HG03196 (cell line): ENCODE measurements around the gene WIPF3.
"Not testable (repeated sequence)": the region's sequence is repeated elsewhere in the genome, so short reads cannot be mapped to it uniquely, and the experiment has no call there.

Experiments
- ATAC-seq: cut with Tn5 transposase; IDR thresholded peaks from one replicate; pipeline ENCODE4 v1.9.1; 2021; ENCODE audit not compliant: unreplicated experiment

Gene WIPF3

DNA sequence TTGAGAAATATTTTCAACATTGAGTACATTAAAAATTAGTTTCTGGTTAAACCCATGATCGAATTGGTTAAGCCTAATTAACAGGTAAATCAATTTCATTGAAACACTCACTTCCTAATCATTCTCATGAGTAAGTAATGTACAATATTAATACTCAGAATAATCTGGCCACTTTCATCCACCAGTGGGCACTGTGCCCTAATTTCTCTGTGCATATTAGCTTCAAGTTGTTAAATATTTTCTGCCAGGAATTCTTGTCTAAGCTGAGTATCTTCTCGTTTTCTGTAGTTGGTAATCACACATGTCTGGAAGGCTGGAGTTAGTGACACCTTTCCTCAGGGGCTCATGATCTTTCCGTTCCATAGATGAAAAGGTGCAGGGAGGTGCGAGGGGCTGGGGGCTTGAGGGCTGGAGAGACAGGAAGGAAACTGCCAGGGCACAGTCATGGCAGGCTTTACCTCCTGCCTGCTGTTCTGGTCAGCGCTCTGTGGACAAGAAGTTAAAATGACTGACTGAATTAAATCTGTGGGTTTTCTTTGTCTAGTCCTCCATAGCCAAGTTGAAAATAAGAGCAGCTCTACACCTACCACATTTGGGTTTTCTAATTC is 71.9 kb downstream of the WIPF3 start:
- no peak for ATAC-seq

DNA sequence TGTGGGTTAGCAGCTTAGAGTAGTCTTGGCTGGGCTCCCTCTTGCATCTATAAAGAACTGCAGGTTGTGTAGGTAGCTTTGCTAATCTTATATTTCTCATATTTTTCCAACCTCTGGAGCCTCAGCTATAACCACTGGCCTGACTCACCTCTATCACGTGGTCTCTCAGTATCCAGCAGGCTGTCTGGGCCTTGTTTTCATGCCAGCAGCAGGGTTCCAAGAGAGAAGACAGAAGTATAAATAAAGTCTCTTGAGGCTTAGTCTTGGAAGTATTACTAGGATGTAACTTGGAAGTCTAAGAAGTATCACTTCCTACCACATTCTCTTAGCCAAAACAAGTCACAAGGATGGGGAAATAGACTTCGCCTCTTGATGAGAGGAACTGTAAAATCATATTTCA is 73.3 kb downstream of the WIPF3 start:
- ATAC-seq, result no peak

DNA sequence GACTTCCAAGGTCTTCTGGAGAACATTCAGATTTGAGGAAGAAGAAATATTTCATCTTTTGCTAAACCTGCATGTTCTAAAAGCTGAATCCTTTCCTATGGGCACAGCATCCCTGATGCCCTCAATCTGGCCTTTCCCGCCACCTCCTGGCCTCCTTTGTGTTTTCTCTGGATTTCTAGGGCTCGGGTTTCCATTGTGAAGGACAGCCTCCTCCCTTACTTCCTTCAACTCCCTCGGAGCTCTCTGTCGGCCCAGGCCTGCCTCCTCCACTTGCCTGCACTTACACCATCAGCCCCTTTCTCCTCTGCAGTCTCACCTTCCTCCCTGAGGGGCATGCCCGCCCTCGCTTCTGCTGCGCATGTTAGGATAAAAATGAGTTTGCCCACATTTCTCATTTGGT is 75.4 kb downstream of the WIPF3 start:
- ATAC-seq, result no peak

DNA sequence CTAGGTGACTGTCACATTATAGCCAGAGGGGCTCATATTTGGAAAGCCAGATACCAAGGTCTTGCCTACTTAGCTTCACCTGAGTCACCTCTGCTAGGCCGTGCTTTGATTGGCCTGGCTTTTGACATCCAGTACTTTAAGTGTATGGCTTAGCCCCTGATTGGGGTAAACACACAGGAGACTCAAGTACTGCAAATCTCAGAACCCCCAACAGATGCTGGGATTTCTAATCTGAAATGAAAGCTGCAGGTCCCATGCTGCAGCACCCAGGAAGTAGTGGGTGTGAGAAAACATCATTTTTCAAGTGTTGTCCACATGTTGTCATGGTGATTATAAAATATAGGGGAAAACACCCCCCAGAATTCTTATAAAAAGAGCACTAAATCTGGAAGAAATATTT is 76.2 kb downstream of the WIPF3 start:
- ATAC-seq, result no peak

DNA sequence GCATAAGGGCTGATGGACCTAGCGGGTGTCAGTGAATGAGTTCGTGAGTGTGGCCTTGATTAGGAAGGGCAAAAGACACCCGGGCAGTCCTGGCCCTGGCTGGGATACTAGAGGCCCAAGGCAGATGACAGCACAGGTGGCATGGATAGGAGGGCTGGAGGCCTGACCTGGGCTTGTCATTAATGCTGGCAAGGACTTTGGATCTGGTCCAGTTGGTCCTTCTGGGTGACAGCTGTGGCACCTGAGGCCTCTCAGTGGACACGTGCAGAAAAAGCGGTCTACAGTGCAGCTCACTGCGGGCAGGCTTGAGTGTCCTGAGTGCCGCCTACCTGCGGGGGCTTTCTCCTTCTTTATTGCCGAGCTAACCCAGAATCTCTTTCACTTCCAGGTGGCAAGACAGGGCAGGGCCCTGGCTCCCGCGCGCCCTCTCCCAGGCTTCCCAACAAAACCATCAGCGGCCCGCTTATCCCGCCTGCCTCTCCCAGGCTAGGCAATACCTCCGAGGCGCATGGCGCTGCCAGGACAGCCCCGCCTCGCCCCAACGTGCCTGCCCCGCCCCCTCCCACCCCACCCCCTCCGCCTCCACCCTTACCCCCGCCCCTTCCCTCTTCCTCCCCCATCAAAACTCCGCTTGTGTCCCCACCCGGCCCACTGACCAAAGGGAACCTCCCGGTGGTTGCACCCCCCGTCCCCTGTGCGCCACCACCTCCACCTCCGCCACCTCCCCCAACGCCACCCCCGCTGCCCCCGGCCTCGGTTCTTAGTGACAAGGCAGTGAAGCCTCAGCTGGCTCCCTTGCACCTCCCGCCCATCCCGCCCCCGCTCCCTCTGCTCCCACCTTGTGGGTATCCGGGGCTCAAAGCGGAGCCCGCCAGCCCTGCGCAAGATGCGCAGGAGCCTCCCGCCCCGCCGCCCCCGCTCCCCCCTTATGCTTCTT is 77.4 kb downstream of the WIPF3 start:
- ATAC-seq, result no peak

DNA sequence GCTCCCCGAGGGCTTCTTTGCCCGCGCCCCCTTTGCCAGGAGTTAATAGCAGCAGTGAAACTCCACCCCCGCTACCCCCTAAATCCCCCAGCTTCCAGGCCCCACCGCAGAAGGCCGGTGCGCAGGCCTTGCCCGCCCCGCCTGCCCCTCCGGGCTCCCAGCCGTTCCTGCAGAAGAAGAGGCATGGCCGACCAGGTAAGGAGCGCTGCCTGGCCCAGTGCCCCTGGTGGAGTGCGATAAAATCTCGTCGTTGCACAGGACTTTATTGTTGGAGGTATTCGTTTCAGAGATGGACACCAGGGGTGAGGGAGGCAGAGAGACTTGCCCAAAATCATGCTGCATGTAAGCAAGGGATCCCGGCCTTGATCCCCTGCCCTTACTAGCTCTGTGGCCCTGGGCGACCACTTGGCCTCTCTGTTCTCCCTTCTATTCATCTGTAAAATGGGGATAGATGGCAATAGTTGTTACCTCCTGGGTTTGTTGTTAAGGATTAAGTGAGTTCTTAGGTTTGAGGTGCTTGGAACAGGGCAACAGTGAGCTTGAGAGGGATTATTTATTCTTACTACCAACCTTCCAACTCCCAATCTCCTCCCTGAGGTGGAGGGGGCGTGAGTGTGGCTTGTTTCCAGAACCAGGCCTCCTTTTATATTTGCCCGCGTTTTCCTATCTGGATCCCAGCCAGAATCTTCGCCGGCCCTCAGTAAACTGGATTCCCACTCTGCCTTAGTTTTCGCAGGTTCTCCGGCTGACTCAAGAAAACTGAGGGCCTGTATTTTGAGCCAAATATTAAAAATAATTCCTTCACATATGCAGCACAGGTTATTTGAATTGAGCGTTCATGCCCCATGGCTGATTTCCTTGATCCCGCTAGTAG is 78.3 kb downstream of the WIPF3 start:
- no peak for ATAC-seq

DNA sequence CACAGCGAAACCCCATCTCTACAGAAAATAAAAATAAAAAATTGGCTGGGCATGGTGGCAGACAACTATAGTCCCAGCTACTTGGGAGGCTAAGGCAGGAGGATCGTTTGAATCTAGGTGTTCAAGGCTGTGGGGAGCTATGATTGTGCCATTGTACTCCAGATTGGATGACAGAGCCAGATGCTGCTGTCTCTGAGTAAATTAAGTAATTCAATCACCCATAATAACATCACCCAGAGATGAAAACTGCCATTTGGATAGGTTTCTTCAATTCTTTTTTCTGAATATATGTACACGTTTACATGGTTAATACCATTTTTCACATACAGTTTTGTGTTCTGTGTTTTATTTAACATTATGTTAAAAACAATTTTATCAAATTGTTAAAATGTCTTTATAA is 79.3 kb downstream of the WIPF3 start:
- no peak for ATAC-seq

DNA sequence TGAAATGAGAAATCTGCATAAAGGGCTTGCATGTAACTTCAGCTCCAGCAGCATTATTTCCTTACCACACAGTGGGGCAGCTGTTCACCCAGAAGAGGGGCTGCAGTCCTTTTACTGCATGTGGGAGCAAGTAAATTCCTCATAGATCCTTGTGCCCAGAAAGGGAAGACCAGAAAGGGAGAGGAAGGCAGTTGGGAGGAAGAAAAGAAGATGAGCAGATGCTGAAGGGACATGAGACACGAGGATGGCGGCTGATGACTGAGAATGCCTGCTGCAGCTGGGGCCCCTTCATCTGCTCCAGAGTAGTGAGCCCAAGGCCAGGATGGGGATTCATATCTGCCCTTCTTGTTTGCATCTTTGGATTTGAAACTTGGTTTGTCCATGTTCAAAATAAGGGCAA is 80.5 kb downstream of the WIPF3 start:
- no peak for ATAC-seq

DNA sequence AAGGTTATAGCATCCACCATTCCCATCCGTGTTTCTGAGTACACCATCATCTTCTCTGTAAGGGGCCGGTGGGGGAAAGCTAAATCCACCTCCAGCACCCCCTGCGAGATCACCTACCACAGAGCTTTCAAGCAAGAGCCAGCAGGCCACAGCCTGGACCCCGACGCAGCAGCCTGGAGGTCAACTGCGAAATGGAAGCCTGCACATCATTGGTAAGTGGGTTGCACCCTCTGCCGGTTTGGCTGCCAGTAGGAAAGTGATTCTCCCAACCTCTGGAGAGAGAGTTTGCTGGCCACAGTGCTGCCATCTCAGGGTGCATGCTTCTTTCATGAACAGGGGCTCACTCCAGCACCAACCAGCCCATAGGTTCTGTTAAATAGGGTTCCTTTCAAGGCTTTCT is 81.7 kb downstream of the WIPF3 start:
- ATAC-seq, result no peak

DNA sequence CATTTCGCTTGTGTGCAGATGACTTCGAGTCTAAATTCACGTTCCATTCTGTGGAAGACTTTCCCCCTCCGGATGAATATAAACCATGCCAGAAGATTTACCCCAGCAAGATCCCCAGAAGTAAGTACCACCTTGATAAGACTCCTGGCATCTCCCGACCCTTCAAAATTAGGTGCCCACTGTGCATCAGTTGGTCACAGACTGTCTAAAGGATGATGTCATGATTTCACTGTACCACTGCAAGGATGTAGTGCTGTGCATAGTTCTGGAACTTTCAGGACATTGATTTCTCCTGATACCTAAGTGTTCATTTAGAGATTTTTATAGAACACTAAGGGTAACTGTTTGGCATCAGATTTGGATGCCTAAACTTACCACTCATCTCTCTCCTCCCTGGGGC is 83.0 kb downstream of the WIPF3 start:
- ATAC-seq, result no peak

DNA sequence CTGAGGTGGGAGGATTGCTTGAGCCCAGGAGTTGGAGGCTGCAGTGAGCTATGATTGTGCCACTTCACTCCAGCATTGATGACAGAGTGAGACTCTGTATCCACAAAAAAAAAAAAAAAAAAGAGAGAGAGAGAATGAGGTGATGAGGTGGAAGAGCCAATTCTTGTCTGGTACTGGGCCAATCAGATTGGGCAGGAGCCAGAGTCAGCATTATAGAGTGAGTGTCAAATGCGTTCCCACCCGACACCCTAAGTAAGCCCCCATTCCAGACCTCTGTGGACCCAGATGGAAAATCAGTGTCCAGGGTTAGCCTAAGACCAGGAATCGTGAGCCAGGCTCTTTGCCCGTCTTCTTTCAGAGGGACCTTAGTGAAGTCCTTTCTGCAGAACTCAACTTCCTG is 83.9 kb downstream of the WIPF3 start:
- no peak for ATAC-seq

DNA sequence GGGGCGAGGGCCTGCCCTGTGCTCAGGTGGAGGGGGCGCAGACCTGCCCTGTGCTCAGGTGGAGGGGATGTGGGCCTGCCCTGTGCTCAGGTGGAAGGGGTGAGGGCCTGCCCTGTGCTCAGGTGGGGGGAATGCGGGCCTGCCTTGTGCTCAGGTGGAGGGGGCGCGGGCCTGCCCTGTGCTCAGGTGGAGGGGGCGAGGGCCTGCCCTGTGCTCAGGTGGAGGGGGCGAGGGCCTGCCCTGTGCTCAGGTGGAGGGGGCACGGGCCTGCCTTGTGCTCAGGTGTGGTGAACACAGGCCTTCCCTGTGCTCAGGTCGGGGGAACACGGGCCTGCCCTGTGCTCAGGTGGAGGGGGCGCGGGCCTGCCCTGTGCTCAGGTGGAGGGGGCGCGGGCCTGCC is 84.5 kb downstream of the WIPF3 start:
- not testable (repeated sequence) for ATAC-seq

DNA sequence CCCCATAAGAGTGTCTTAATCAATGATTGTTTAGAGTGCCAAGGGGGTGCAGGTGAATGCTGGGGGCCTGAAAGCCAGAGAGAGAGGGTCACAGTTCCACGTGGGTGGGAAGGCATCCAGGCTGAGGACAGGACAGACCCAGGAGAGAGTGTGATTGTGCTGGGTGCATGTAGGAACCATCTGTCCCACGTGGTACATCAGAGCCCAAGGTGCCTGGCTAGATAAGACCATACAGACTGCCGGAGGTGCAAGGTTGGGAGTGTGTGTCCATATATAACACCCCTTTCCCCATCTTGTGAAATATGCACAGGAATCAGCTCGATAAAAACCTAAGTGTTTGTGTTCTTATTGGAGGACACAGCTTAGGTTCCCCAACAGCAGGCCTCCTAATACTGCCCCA is 85.5 kb downstream of the WIPF3 start:
- ATAC-seq, result no peak

DNA sequence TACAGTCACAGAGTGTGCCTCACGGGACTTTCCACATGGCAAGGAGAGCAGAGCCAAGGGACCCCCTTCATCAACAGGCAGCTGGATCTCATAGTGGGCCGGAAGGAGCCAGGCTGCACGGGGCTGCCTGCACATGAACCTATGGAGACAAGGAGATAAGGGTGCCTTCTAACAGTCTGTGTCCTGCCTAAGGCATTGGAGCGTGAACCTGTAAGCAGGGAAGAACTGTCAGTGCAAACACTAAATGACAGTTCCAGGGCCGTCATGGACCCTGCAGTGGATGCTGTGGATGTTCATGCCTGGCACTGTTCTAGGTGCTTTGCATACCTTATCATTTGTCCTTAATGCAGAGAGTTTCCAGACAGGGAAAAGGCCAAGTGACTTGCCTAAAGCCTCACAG is 85.9 kb downstream of the WIPF3 start:
- no peak for ATAC-seq

DNA sequence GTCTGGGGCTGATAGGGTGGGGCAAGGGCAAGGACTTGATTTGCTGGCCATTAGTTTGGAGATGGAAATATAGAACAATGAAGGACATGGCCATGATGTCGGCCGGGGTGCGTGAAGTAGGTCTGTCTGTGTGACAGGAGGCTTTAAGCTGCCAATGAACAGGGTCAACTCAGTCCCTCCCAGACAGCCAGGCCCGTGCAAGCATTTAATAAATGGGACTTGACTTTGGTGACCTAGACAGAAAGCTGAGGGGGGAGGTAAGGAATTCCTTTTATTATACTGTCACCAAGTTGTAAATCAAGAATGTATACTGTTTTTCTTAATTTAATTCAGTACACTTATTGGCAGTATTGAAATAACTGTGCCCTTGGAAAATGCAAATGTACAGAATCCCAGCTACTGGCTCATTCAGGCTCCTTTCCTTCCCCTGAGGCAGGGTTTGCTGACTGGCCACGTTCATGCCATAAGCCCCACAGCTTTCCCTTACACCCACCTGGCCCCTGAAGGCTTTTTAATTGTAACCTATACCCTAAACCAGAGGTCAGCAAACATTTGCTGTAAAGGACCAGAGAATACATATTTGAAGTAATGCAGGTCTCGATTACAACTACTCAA is 87.2 kb downstream of the WIPF3 start:
- no peak for ATAC-seq

DNA sequence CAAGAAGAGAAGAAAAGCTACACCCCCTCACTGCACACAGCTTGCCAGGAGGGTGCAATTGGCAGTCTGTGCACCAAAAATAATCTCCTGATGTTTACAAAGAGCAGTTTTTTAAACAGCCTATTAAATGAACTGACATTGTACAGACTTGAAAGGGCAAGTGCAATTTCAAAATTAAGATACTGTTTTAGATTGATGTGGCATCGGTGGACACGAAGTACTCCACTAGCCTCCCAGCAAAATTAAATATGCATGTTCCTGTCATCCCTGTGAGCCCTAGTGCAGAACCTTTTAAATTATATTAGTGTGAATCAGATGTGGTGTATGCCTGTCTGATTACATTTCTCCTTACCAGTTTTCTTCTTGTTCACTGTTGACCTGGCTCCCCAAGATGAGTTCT is 87.9 kb downstream of the WIPF3 start:
- no peak for ATAC-seq

DNA sequence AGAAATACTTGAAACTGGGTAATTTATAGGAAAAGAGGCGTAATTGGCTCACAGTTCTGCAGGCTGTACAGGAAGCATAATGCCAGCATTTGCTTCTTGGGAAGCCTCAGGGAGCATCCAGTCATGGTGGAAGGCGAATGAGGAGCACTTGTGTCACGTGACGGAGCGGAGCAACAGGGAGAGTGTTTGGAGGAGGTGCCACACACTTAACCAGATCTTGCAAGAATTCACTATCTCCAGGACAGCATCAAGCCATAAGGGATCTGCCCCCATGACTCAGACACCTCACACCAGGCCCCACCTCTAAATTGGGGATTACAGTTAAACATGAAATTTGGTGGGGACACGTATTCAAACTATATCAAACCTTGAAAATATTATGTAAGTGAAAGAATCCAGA is 89.3 kb downstream of the WIPF3 start:
- ATAC-seq, result no peak

DNA sequence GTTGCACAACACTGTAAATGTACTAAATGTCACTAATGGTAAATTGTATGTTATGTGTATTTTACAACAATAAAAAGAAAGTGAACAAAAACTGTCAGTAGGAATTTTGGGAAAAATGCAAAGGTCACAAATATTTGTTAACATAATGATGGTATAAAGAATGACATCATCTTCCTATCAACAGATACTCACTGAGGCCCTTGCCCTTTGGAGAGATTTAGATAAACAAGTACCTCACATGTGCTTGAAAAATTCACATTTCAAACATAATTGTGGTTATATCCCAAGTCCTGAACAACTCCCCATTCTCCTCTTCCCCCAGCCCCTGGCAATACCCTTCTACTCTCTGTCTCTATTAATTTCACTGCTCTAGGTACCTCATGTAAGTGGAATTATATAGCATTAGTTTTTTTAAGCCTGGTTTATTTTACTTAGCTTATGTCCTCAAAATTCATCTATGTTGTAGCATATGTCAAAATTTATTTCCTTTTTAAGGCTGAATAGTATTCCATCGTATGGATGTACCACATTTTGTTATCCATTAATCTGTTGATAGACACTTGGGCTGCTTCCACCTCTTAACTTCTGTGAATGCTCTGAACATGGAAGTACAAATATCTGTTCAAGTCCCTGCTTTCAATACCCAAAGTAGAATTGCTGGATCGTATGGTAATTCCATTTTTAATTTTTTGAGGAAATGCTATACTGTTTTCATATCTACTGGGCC is 90.5 kb downstream of the WIPF3 start:
- ATAC-seq, result no peak

DNA sequence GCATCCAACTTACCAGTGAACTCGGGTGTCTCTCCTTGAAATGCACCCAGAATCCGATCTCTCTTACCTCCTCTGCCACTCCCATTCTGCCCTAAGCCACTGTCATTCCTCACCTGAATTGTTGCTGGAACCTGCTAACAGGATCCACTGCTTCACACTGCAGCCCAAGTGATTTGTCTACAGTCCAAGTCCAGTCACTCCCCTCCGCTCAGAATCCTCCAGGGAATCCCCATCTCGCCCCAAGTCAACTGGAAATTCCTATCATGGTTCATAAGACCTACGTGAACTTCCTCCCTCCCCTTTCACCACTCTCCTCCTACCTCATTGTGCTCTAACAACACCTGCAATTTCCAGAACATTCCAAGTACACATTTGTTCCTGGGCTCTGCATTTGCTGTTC is 92.0 kb downstream of the WIPF3 start:
- no peak for ATAC-seq

DNA sequence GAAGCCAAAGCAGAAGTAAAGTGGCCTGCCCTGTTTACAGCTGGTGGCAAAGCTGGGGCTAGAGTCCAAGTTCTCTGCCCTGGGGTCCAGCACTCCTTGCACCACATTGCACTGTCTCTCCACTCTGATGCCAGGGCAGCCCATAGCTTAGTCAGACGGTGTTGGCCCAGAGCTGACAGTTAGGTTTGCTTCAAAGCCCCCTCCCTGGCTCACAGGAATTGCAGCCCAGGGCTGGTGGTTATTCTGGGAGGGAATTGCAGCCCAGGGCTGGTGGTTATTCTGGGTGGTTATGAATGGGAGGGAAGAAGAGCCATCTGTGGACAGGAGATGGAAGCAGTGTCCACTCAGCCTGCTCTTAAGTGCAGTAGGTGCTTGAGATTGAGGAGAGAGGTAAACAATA is 94.4 kb downstream of the WIPF3 start:
- no peak for ATAC-seq
